ENCODE measurements around the gene SEPTIN12. TPM values are rescaled to one million over a fixed set of nuclear protein-coding genes. Genes with fewer than 3 reads are reported as not detected.

SEPTIN12 gene
- total and polyA plus RNA-seq, 4 donors, result not detected

DNA sequence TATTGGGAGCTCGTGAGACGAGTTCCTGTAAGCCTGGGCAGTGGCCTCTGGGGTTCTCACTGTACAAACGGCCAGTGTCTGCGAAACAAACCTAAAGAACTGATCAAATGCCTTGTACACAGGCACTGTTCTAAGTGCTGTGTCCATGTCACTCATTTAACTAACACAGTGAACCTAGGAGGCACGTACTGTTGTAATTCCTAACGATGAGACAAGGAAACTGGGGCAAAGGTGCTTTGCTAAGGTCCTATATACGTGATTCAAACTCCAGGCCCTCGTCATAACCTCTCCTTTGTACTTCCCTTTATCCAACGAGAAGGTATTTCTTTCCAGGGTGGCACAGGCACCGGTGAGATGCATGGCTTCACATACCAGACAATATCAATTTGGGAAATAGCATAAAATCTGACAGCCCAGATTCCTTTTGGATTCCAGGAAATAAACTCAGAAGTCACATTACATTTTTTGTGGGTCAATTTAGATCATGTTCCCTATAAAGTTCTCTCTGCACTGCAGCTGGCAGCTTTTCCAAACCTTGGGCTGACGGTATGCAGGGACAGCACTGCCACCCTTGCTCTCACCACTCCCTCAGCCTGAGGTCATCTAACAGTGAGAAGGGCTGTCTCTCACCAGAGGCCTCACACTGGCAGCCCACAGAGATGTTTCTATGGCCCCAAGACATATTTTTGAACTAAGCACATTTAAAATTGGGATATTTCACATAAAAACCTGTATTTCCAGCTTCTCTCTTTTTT lies 40.6 kb upstream of the SEPTIN12 start:
- no peak overlapping the region for H3K9ac ChIP-seq (ENCODE audit: insufficient read depth in 1 of 2, low read length in 2 of 2)
- peaks cover 15 to 61% (median 48%) of the 10 kb centered on the region in 4 donors for H3K36me3 ChIP-seq (ENCODE audit: control insufficient read depth in 4 of 4, insufficient read depth in 4 of 4, low read length in 4 of 4)
- no peaks in the 10 kb centered on the region for H3K9me3 ChIP-seq (ENCODE audit: control insufficient read depth in 4 of 4, insufficient read depth in 3 of 4, low read length in 3 of 4)
- H3K27ac ChIP-seq (ENCODE audit: low read depth in 1 of 2, low read length in 1 of 2), result peak overlapping the region in 1 of 2 donors; percentile 82
- WGBS, 2 donors, result 95 to 96% methylated on average over 11 of the region's 11 CpGs
- H3K27me3 ChIP-seq (ENCODE audit: control insufficient read depth in 3 of 3, insufficient read depth in 3 of 3, low read length in 2 of 3), result no peaks in the 10 kb centered on the region
- TF ChIP-seq, protein P1, sequence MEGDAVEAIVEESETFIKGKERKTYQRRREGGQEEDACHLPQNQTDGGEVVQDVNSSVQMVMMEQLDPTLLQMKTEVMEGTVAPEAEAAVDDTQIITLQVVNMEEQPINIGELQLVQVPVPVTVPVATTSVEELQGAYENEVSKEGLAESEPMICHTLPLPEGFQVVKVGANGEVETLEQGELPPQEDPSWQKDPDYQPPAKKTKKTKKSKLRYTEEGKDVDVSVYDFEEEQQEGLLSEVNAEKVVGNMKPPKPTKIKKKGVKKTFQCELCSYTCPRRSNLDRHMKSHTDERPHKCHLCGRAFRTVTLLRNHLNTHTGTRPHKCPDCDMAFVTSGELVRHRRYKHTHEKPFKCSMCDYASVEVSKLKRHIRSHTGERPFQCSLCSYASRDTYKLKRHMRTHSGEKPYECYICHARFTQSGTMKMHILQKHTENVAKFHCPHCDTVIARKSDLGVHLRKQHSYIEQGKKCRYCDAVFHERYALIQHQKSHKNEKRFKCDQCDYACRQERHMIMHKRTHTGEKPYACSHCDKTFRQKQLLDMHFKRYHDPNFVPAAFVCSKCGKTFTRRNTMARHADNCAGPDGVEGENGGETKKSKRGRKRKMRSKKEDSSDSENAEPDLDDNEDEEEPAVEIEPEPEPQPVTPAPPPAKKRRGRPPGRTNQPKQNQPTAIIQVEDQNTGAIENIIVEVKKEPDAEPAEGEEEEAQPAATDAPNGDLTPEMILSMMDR (IDR thresholded peaks at IDR 0.05; ENCODE audit: control extremely low read depth, extremely low read depth), result no peak
- no peak overlapping the region for H3K4me3 ChIP-seq
- no peak for ATAC-seq (ENCODE audit: insufficient read depth, low FRiP score)
- no peak for DNase-seq
- H3K4me1 ChIP-seq (ENCODE audit: control insufficient read depth in 5 of 5, insufficient read depth in 5 of 5, low read length in 5 of 5), result peaks cover 0 to 6% (median 0%) of the 10 kb centered on the region in 5 donors

GRCh38 chr16:4826980-4827379 lies 38.8 kb upstream of the SEPTIN12 start:
- H3K27ac ChIP-seq (ENCODE audit: low read depth in 1 of 2, low read length in 1 of 2), result peak overlapping the region in 1 of 2 donors; percentile 79
- ATAC-seq (ENCODE audit: insufficient read depth, low FRiP score), result no peak
- WGBS, 2 donors, result 93 to 95% methylated on average over 10 of the region's 10 CpGs

DNA sequence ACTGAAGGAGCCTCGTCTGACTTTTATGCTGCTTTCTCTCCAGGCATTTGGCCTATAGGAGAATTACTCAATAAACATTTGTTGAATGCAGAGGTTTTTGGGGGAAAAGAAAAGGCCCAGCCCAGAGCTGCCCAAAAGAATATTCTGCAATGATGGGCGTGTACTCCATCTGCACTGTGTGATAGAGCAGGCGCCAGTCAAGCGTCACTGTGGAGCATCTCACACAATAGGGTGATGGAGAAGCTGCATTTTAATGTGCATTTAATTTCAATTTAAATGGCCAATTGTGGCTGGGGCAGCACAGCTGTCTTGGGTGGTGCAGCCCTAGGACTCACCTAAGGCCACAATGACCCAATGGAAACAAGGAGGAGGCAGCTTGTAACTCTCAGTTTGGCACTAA lies 38.4 kb upstream of the SEPTIN12 start:
- no peaks in the 10 kb centered on the region for H3K27me3 ChIP-seq (ENCODE audit: control insufficient read depth in 3 of 3, insufficient read depth in 3 of 3, low read length in 2 of 3)
- WGBS, 2 donors, result 96% methylated on average over 4 of the region's 4 CpGs
- no peak for DNase-seq
- no peak overlapping the region for H3K4me3 ChIP-seq
- peaks cover 23 to 63% (median 53%) of the 10 kb centered on the region in 4 donors for H3K36me3 ChIP-seq (ENCODE audit: control insufficient read depth in 4 of 4, insufficient read depth in 4 of 4, low read length in 4 of 4)
- no peak overlapping the region for H3K9ac ChIP-seq (ENCODE audit: insufficient read depth in 1 of 2, low read length in 2 of 2)
- TF ChIP-seq, protein P1 (IDR thresholded peaks at IDR 0.05; ENCODE audit: control extremely low read depth, extremely low read depth), result no peak
- no peaks in the 10 kb centered on the region for H3K9me3 ChIP-seq (ENCODE audit: control insufficient read depth in 4 of 4, insufficient read depth in 3 of 4, low read length in 3 of 4)
- no peak for ATAC-seq (ENCODE audit: insufficient read depth, low FRiP score)
- H3K27ac ChIP-seq (ENCODE audit: low read depth in 1 of 2, low read length in 1 of 2), result peak overlapping the region in 1 of 2 donors; percentile 79
- H3K4me1 ChIP-seq (ENCODE audit: control insufficient read depth in 5 of 5, insufficient read depth in 5 of 5, low read length in 5 of 5), result peaks cover 0 to 6% (median 0%) of the 10 kb centered on the region in 5 donors

More at GRCh38 chr16:4826980-4827379, 38.8 kb upstream of the SEPTIN12 start:
- H3K9me3 ChIP-seq (ENCODE audit: control insufficient read depth in 4 of 4, insufficient read depth in 3 of 4, low read length in 3 of 4), result no peaks in the 10 kb centered on the region
- DNase-seq, result no peak
- H3K9ac ChIP-seq (ENCODE audit: insufficient read depth in 1 of 2, low read length in 2 of 2), result no peak overlapping the region
- peaks cover 0 to 6% (median 0%) of the 10 kb centered on the region in 5 donors for H3K4me1 ChIP-seq (ENCODE audit: control insufficient read depth in 5 of 5, insufficient read depth in 5 of 5, low read length in 5 of 5)
- H3K27me3 ChIP-seq (ENCODE audit: control insufficient read depth in 3 of 3, insufficient read depth in 3 of 3, low read length in 2 of 3), result no peaks in the 10 kb centered on the region
- peaks cover 21 to 63% (median 52%) of the 10 kb centered on the region in 4 donors for H3K36me3 ChIP-seq (ENCODE audit: control insufficient read depth in 4 of 4, insufficient read depth in 4 of 4, low read length in 4 of 4)
- H3K4me3 ChIP-seq, result no peak overlapping the region
- TF ChIP-seq, protein P1 (IDR thresholded peaks at IDR 0.05; ENCODE audit: control extremely low read depth, extremely low read depth), result no peak

Data from lung (tissue), 12 donors.